SU-DHL-6 (cell line): ENCODE results near the gene TRABD.

Source experiments
- H2AFZ ChIP-seq: fragments of 200-600 bp; sonication (generic); 2 replicates; pipeline ENCODE4 v1.6.1; 2014; ENCODE audit warnings: low read depth, mild to moderate bottlenecking, moderate library complexity, mixed read lengths, antibody characterized with exemption, low read length; ENCODE audit not compliant: severe bottlenecking
- H3F3A ChIP-seq: fragments of 200-600 bp; shearing (Covaris generic); 2 replicates; pipeline ENCODE4 v1.6.0; 2016; ENCODE audit warnings: antibody characterized with exemption, mild to moderate bottlenecking; ENCODE audit not compliant: insufficient read depth
- H3K27ac ChIP-seq: fragments of 200-600 bp; sonication (generic); 2 replicates; pipeline ENCODE4 v1.5.1; 2016; ENCODE audit warnings: low read depth, mild to moderate bottlenecking, low read length, moderate library complexity, mixed read lengths
- H3K27me3 ChIP-seq: fragments of 200-600 bp; sonication (generic), shearing (Covaris generic); 2 replicates; pipeline ENCODE4 v1.6.0; 2014; ENCODE audit warnings: mild to moderate bottlenecking, low read length
- H3K36me3 ChIP-seq: fragments of 200-600 bp; sonication (generic); 2 replicates; pipeline ENCODE4 v1.6.1; 2014; ENCODE audit warnings: mild to moderate bottlenecking, low read length, mixed read lengths
- H3K4me2 ChIP-seq: fragments of 300-600, 200-600 bp; shearing (Covaris generic), sonication (generic); 2 replicates; pipeline ENCODE4 v1.6.0; 2014; ENCODE audit warnings: low read length, low read depth, mild to moderate bottlenecking; ENCODE audit not compliant: poor library complexity, severe bottlenecking
- H3K4me3 ChIP-seq: fragments of 200-600 bp; sonication (generic); 2 replicates; pipeline ENCODE4 v1.5.1; 2014; ENCODE audit warnings: antibody characterized with exemption, low read length, mild to moderate bottlenecking, mixed read lengths; ENCODE audit not compliant: insufficient read depth, poor library complexity, severe bottlenecking
- H3K79me2 ChIP-seq: fragments of 200-600 bp; sonication (generic); 2 replicates; pipeline ENCODE4 v1.6.1; 2014; ENCODE audit warnings: mild to moderate bottlenecking, low read length, moderate library complexity; ENCODE audit not compliant: insufficient read depth
- H3K9ac ChIP-seq: fragments of 200-600 bp; sonication (generic); 2 replicates; pipeline ENCODE4 v1.7.0; 2014; ENCODE audit warnings: mild to moderate bottlenecking, low read length
- H3K9me2 ChIP-seq: fragments of 200-600 bp; sonication (generic); replicated peaks from 2 replicates; pipeline ENCODE4 v1.6.1; 2014; ENCODE audit warnings: low read length; ENCODE audit not compliant: insufficient read depth
- H3K9me3 ChIP-seq: fragments of 200-600 bp; sonication (generic); 2 replicates; pipeline ENCODE4 v1.6.1; 2014; ENCODE audit warnings: low read length, mixed read lengths; ENCODE audit not compliant: insufficient read depth
- H4K20me1 ChIP-seq: fragments of 200-600 bp; sonication (generic); 2 replicates; pipeline ENCODE4 v1.6.1; 2014; ENCODE audit warnings: low read depth, mild to moderate bottlenecking, antibody characterized with exemption, low read length, moderate library complexity, mixed read lengths
- EZH2phosphoT487 ChIP-seq: fragments of 200-600 bp; sonication (generic), shearing (Covaris generic); conservative IDR thresholded peaks from 2 replicates; pipeline ENCODE4 v1.6.1; 2018; ENCODE audit warnings: mild to moderate bottlenecking, antibody characterized with exemption, low read length, moderate library complexity, mixed read lengths
- TF ChIP-seq, protein P1 (sequence below): fragments of 200-600 bp; sonication (generic); IDR thresholded peaks from one replicate; pipeline ENCODE4 v1.5.1; 2017; ENCODE audit warnings: antibody characterized with exemption, mild to moderate bottlenecking, low read length, moderate library complexity; ENCODE audit not compliant: insufficient read depth, poor library complexity, severe bottlenecking

The TRABD gene

DNA sequence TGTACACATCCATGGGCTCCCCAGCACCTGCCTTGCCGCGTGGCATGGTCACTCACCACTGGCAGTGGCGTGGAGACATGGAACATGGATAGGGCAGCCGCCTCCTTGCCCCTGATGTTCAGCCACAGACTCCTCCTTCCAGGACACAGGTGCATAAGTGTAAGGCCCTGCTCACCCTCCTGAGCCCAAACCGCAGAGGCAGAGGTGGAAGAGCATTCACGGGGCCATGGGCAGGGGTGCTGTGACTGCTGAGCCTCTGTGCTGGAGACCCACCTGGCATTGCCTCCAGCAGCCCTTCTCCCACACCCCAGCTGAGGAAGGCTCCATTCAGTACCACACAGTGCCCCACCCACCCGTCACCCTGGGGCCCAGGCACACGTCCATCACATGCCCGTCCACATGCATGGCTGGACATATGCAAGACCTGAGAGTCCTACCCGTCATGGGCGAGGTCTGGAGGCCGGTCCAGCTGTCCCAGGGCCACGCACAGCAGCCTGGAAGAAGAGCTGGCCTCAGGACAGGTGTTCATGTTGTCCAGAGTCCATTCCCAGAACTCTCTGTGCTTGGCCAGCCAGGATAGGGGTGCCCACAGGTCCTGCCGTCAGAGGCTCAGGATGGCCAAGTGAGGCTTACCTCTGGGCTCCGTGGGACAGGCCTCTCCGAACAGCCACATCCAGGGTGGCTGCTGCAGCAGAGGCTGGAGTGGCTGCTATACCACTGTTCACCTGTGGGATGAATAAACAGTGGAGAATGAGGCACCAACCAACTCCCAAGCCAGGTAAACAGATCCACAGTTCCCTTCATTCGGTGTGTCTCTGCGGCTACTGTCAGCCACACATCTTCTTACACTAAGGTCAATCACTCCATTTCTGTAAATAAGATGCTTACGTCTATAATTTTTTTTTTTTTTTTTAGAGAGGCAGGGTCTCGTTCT lies 60.8 kb downstream of the TRABD start:
- no peak overlapping the region for H3K4me3 ChIP-seq
- no peaks in the 10 kb centered on the region for H3K9me3 ChIP-seq
- H3K27me3 ChIP-seq, result no peaks in the 10 kb centered on the region
- H3K9ac ChIP-seq, result no peak overlapping the region
- H4K20me1 ChIP-seq, result no peaks in the 10 kb centered on the region
- no peak overlapping the region for H3K4me2 ChIP-seq
- no peak overlapping the region for H2AFZ ChIP-seq
- H3K36me3 ChIP-seq, result no peaks in the 10 kb centered on the region
- TF ChIP-seq, protein P1, sequence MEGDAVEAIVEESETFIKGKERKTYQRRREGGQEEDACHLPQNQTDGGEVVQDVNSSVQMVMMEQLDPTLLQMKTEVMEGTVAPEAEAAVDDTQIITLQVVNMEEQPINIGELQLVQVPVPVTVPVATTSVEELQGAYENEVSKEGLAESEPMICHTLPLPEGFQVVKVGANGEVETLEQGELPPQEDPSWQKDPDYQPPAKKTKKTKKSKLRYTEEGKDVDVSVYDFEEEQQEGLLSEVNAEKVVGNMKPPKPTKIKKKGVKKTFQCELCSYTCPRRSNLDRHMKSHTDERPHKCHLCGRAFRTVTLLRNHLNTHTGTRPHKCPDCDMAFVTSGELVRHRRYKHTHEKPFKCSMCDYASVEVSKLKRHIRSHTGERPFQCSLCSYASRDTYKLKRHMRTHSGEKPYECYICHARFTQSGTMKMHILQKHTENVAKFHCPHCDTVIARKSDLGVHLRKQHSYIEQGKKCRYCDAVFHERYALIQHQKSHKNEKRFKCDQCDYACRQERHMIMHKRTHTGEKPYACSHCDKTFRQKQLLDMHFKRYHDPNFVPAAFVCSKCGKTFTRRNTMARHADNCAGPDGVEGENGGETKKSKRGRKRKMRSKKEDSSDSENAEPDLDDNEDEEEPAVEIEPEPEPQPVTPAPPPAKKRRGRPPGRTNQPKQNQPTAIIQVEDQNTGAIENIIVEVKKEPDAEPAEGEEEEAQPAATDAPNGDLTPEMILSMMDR, result no peak
- no peak for TF ChIP-seq EZH2phosphoT487
- no peaks in the 10 kb centered on the region for H3K9me2 ChIP-seq
- peaks cover 34% of the 10 kb centered on the region for H3K79me2 ChIP-seq
- H3F3A ChIP-seq, result peaks cover 35% of the 10 kb centered on the region
- H3K27ac ChIP-seq, result no peak overlapping the region

- Histone ChIP-seq H2AFZ (no peak overlapping the region), H3K9ac (no peak overlapping the region), H3K4me2 (peak overlapping the region; percentile 4), H3K4me3 (no peak overlapping the region), H3K9me3 (no peaks in the 10 kb centered on the region), H3K27me3 (no peaks in the 10 kb centered on the region), H4K20me1 (no peaks in the 10 kb centered on the region), H3K36me3 (no peaks in the 10 kb centered on the region), H3F3A (peaks cover 32% of the 10 kb centered on the region), H3K9me2 (no peaks in the 10 kb centered on the region), H3K27ac (no peak overlapping the region), H3K79me2 (peaks cover 23% of the 10 kb centered on the region)
- no peak for TF ChIP-seq EZH2phosphoT487
- TF ChIP-seq, protein P1, result no peak
These were observed 62.0 kb downstream of the TRABD start for GRCh38 chr22:50247748-50248147.

DNA sequence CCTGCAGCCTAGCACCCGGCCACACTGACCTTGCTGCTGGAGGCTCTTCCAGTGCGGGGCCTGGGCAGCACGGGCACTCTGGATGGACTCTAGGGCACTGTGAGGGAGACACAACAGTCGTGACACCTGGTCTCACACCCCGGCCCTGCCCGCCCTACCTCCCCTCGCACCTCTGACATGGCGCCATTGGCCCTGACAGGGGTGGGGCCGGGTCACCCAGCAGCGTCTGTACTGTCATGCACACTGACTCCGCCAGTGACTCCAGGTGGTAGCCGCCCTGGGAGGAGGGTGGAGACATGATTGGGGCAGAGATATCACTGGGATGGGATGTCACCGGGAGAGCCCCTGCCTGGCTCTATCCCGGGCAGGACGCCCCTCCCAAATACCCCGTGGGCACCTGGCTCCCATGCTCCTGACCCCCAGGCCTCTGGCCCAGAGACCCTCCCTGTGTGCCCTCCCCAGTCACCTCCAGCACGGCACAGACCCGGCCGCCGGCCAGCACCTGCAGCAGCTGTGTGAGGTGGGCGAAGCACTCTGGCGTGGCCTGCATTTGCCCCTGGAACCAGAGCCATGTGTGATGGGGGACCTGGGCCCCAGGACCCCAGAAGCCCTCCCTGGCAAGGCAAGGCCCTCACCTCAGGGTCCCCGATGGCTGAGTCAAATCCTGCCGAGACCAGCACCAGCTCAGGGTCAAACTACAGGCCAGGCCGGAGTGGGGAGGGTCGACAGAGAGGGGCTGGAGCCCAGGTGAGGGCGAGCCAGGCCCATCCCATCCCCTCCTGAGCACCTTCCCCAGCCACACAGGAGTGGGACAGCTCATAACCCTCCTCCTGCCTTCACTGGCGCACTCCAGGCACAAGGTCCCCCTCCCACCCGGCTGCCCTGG lies 62.7 kb downstream of the TRABD start:
- no peaks in the 10 kb centered on the region for H3K36me3 ChIP-seq
- TF ChIP-seq EZH2phosphoT487, result no peak
- TF ChIP-seq, protein P1, result no peak

More for the DNA sequence above, 62.7 kb downstream of the TRABD start:
- H3K9ac ChIP-seq, result no peak overlapping the region
- H3K79me2 ChIP-seq, result peaks cover 16% of the 10 kb centered on the region
- no peaks in the 10 kb centered on the region for H4K20me1 ChIP-seq
- peaks cover 32% of the 10 kb centered on the region for H3F3A ChIP-seq
- no peak overlapping the region for H2AFZ ChIP-seq
- no peaks in the 10 kb centered on the region for H3K9me3 ChIP-seq
- no peak overlapping the region for H3K27ac ChIP-seq
- no peak overlapping the region for H3K4me2 ChIP-seq
- no peaks in the 10 kb centered on the region for H3K9me2 ChIP-seq
- H3K4me3 ChIP-seq, result no peak overlapping the region
- no peaks in the 10 kb centered on the region for H3K27me3 ChIP-seq
